Panc1 (cell line): ENCODE measurements around the gene OSBPL9.

Experiments
- REST ChIP-seq, 2 experiments: IDR thresholded peaks; 2 replicates each; pipeline ENCODE4 v1.6.1; 2011 to 2012; ENCODE audit warnings: low read depth in 2 of 2, control low read depth in 1 of 2, low read length in 1 of 2, mild to moderate bottlenecking in 1 of 2, moderate library complexity in 1 of 2; ENCODE audit not compliant: insufficient read depth in 1 of 2
- TCF7L2 ChIP-seq: IDR thresholded peaks from 2 replicates; pipeline ENCODE4 v1.6.1; 2011; ENCODE audit warnings: mild to moderate bottlenecking, low read depth, low read length, inconsistent platforms
- TF ChIP-seq, protein P1 (sequence below): fragments of 450-650 bp; IDR thresholded peaks from 2 replicates; pipeline ENCODE4 v1.5.1; 2017; ENCODE audit warnings: mild to moderate bottlenecking

DNA sequence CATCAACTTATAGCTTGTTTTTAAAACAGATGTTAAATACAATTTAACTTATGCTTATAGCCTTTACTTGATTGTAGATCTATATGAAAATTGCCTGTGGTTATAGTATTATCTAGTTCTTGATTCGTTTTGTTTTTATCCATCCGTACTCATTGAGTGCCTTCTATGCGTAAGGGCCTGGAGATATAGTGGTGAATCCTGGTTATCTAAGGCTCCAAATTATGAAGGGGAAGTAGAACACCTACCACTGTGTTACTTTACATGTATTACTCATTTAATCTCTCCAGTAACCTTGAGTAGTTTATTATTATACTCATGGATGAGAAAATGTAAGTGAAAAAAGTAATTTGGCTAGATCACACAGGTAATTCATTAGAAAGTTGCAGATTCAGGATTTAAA, 121.8 kb downstream of the OSBPL9 start:
- TF ChIP-seq, protein P1, sequence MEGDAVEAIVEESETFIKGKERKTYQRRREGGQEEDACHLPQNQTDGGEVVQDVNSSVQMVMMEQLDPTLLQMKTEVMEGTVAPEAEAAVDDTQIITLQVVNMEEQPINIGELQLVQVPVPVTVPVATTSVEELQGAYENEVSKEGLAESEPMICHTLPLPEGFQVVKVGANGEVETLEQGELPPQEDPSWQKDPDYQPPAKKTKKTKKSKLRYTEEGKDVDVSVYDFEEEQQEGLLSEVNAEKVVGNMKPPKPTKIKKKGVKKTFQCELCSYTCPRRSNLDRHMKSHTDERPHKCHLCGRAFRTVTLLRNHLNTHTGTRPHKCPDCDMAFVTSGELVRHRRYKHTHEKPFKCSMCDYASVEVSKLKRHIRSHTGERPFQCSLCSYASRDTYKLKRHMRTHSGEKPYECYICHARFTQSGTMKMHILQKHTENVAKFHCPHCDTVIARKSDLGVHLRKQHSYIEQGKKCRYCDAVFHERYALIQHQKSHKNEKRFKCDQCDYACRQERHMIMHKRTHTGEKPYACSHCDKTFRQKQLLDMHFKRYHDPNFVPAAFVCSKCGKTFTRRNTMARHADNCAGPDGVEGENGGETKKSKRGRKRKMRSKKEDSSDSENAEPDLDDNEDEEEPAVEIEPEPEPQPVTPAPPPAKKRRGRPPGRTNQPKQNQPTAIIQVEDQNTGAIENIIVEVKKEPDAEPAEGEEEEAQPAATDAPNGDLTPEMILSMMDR, result no peak
- no peak for TF ChIP-seq TCF7L2
- no peak for TF ChIP-seq REST (IDR thresholded peaks at IDR 0.05; ENCODE audit: insufficient read depth in 1 of 2, low read depth in 2 of 2, low read length in 1 of 2)
